ENCODE results near the gene SEC23A.
"Not testable (repeated sequence)": the region's sequence is repeated elsewhere in the genome, so short reads cannot be mapped to it uniquely, and the experiment has no call there.

SEC23A gene

GRCh38 chr14:39108791-39109190, 5.8 kb upstream of the SEC23A start:
- H3K4me2 ChIP-seq (ENCODE audit: insufficient read depth, low read length) = no peak overlapping the region
- H3K9me3 ChIP-seq (ENCODE audit: insufficient read depth, low read length, severe bottlenecking) = no peaks in the 10 kb centered on the region
- TF ChIP-seq EZH2 (IDR thresholded peaks at IDR 0.05; ENCODE audit: borderline replicate concordance, low read depth, low read length, severe bottlenecking) = no peak
- TF ChIP-seq CTCF (IDR thresholded peaks at IDR 0.05; ENCODE audit: borderline replicate concordance, extremely low read depth, low read length, poor library complexity, severe bottlenecking) = no peak
- peaks cover 20% of the 10 kb centered on the region for H3K4me1 ChIP-seq (ENCODE audit: insufficient read depth, low read length)
- ATAC-seq (ENCODE audit: insufficient read depth, low read depth) (no peak), DNase-seq (no peak)
- no peaks in the 10 kb centered on the region for H3K27me3 ChIP-seq (ENCODE audit: insufficient read depth, low read length, poor library complexity)
- no peak overlapping the region for H2AFZ ChIP-seq (ENCODE audit: low read depth, low read length)
- no peaks in the 10 kb centered on the region; the same call in 1 of the 2 replicates for H3K36me3 ChIP-seq (ENCODE audit: insufficient read depth, low read length)
- no peak overlapping the region for H3K27ac ChIP-seq (ENCODE audit: low read length)
- no peaks in the 10 kb centered on the region for H4K20me1 ChIP-seq (ENCODE audit: insufficient read depth, low read length)
- peaks cover 3% of the 10 kb centered on the region for H3K79me2 ChIP-seq (ENCODE audit: insufficient read depth, low read length)
- H3K4me3 ChIP-seq (ENCODE audit: low read depth in 1 of 2, low read length in 2 of 2) = no peak overlapping the region
- H3K9ac ChIP-seq (ENCODE audit: low read depth, low read length) = no peak overlapping the region

DNA sequence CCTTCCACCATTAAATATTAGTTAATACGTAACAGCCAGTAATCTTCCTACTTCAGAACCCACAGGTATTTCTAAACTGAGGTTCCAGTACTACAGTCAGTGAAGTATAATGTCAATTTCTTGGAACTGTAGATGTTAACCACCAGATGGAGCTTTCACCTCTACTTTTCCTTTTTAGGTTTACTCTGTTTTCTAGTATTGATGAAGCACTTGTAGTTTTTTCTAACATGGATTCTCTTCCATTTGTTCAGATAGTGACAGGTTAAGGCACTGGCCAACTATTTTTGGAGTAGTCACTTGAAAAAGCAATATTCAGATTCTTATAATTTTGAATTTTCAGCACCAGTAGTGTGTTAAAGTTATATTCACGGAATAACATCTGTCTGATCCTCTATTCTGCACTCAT, 4.6 kb upstream of the SEC23A start:
- peak; percentile 64 for TF ChIP-seq CTCF (IDR thresholded peaks at IDR 0.05; ENCODE audit: borderline replicate concordance, extremely low read depth, low read length, poor library complexity, severe bottlenecking)
- no peak for TF ChIP-seq EZH2 (IDR thresholded peaks at IDR 0.05; ENCODE audit: borderline replicate concordance, low read depth, low read length, severe bottlenecking)
- H3K4me3 ChIP-seq (ENCODE audit: low read depth in 1 of 2, low read length in 2 of 2) = no peak overlapping the region
- no peak for DNase-seq
- H3K9ac ChIP-seq (ENCODE audit: low read depth, low read length) = no peak overlapping the region
- no peak overlapping the region for H3K27ac ChIP-seq (ENCODE audit: low read length)
- no peaks in the 10 kb centered on the region for H3K27me3 ChIP-seq (ENCODE audit: insufficient read depth, low read length, poor library complexity)
- peaks cover 15% of the 10 kb centered on the region for H3K79me2 ChIP-seq (ENCODE audit: insufficient read depth, low read length)
- H2AFZ ChIP-seq (ENCODE audit: low read depth, low read length) = no peak overlapping the region
- H3K4me2 ChIP-seq (ENCODE audit: insufficient read depth, low read length) = no peak overlapping the region
- H3K36me3 ChIP-seq (ENCODE audit: insufficient read depth, low read length) = no peaks in the 10 kb centered on the region; the same call in 1 of the 2 replicates
- H3K4me1 ChIP-seq (ENCODE audit: insufficient read depth, low read length) = peaks cover 13% of the 10 kb centered on the region
- no peaks in the 10 kb centered on the region for H3K9me3 ChIP-seq (ENCODE audit: insufficient read depth, low read length, severe bottlenecking)
- ATAC-seq (ENCODE audit: insufficient read depth, low read depth) = no peak; the same call in 2 of the 3 replicates
- no peaks in the 10 kb centered on the region for H4K20me1 ChIP-seq (ENCODE audit: insufficient read depth, low read length)

GRCh38 chr14:39104078-39104801, 1.2 kb upstream of the SEC23A start:
- H4K20me1 ChIP-seq (ENCODE audit: insufficient read depth, low read length); H3K27me3 ChIP-seq (ENCODE audit: insufficient read depth, low read length, poor library complexity); ATAC-seq (ENCODE audit: insufficient read depth, low read depth); H3K9me3 ChIP-seq (ENCODE audit: insufficient read depth, low read length, severe bottlenecking); DNase-seq; H3K36me3 ChIP-seq (ENCODE audit: insufficient read depth, low read length): not testable (repeated sequence)
- Histone ChIP-seq H2AFZ (ENCODE audit: low read depth, low read length) (peak overlapping the region; percentile 93; the same call in 1 of the 2 replicates), H3K79me2 (ENCODE audit: insufficient read depth, low read length) (peaks cover 47% of the 10 kb centered on the region), H3K4me2 (ENCODE audit: insufficient read depth, low read length) (peak overlapping the region; percentile 74), H3K4me1 (ENCODE audit: insufficient read depth, low read length) (peaks cover 42% of the 10 kb centered on the region), H3K4me3 (ENCODE audit: low read depth in 1 of 2, low read length in 2 of 2) (peak overlapping the region; percentile 71 to 93; a peak in 3 of 4 replicates), H3K27ac (ENCODE audit: low read length) (peak overlapping the region; percentile 91), H3K9ac (ENCODE audit: low read depth, low read length) (peak overlapping the region; percentile 91)

- H3K4me3 ChIP-seq (ENCODE audit: low read depth in 1 of 2, low read length in 2 of 2) = peak overlapping the region; percentile 71 to 93
- peaks cover 42% of the 10 kb centered on the region for H3K4me1 ChIP-seq (ENCODE audit: insufficient read depth, low read length)
- peak overlapping the region; percentile 91 for H3K9ac ChIP-seq (ENCODE audit: low read depth, low read length)
- no peaks in the 10 kb centered on the region for H4K20me1 ChIP-seq (ENCODE audit: insufficient read depth, low read length)
- peak overlapping the region; percentile 91 for H3K27ac ChIP-seq (ENCODE audit: low read length)
- H3K79me2 ChIP-seq (ENCODE audit: insufficient read depth, low read length) = peaks cover 59% of the 10 kb centered on the region
- no peaks in the 10 kb centered on the region; the same call in 1 of the 2 replicates for H3K36me3 ChIP-seq (ENCODE audit: insufficient read depth, low read length)
- peak overlapping the region; percentile 93 for H2AFZ ChIP-seq (ENCODE audit: low read depth, low read length)
- H3K4me2 ChIP-seq (ENCODE audit: insufficient read depth, low read length) = peak overlapping the region; percentile 74
- ATAC-seq (ENCODE audit: insufficient read depth, low read depth) (peak; percentile 42), DNase-seq (no peak)
- no peak for TF ChIP-seq CTCF (IDR thresholded peaks at IDR 0.05; ENCODE audit: borderline replicate concordance, extremely low read depth, low read length, poor library complexity, severe bottlenecking)
- no peak for TF ChIP-seq EZH2 (IDR thresholded peaks at IDR 0.05; ENCODE audit: borderline replicate concordance, low read depth, low read length, severe bottlenecking)
- H3K27me3 ChIP-seq (ENCODE audit: insufficient read depth, low read length, poor library complexity) = no peaks in the 10 kb centered on the region
- no peaks in the 10 kb centered on the region for H3K9me3 ChIP-seq (ENCODE audit: insufficient read depth, low read length, severe bottlenecking)
These were observed 618 bp downstream of the SEC23A start for GRCh38 chr14:39102265-39102968.
